Activated CD8-positive, alpha-beta memory T cell treated with anti-CD3 and anti-CD28 coated beads, Interleukin-2, amount 10 ng/mL, durations not matched to agents 7 days and 5 days (primary cell): ENCODE results near the gene CHRM2. TPM values are rescaled to one million over a fixed set of nuclear protein-coding genes. Genes with fewer than 3 reads are reported as not detected.

Experiments
- ATAC-seq: fragments of 150-1000 bp; cut with Tn5 transposase; one replicate; pipeline ENCODE4 v1.10.0; 2021; ENCODE audit warnings: moderate library complexity
- CTCF ChIA-PET: fragments of 350-600 bp; sonication (Branson Sonifier 250); formaldehyde crosslinking; loops from one replicate; lab custom pipeline; 2021; ENCODE audit warnings: antibody characterized with exemption; lab: Charles Lee
- DNase-seq: peaks from one replicate; pipeline ENCODE4 v3.0.0-alpha.2; 2020
- H3K27ac Mint-ChIP-seq: one replicate; pipeline ENCODE4 v1.8.0; 2021; ENCODE audit warnings: mild to moderate bottlenecking, mixed read lengths
- H3K27me3 Mint-ChIP-seq: one replicate; pipeline ENCODE4 v1.8.0; 2021; ENCODE audit warnings: mixed read lengths
- H3K36me3 Mint-ChIP-seq: one replicate; pipeline ENCODE4 v1.8.0; 2021; ENCODE audit warnings: mild to moderate bottlenecking, mixed read lengths
- H3K4me1 Mint-ChIP-seq: one replicate; pipeline ENCODE4 v1.8.0; 2021; ENCODE audit warnings: mixed read lengths
- H3K4me3 Mint-ChIP-seq: one replicate; pipeline ENCODE4 v1.8.0; 2021; ENCODE audit warnings: mild to moderate bottlenecking, moderate library complexity, mixed read lengths
- H3K9me3 Mint-ChIP-seq: one replicate; pipeline ENCODE4 v1.8.0; 2022; ENCODE audit warnings: low read depth, mixed read lengths
- total RNA-seq, 2 experiments: library from RNA; stranded (reverse); gene quantifications; one replicate each; pipeline ENCODE4 v1.2.3, GENCODE V29; 2021

Gene CHRM2
- total RNA-seq, 2 experiments from 2014 or later = not detected

- Mint-ChIP-seq H3K27ac (no peak overlapping the region), H3K27me3 (no peaks in the 10 kb centered on the region), H3K4me3 (no peak overlapping the region), H3K36me3 (no peaks in the 10 kb centered on the region), H3K9me3 (peaks cover 2% of the 10 kb centered on the region), H3K4me1 (no peaks in the 10 kb centered on the region)
- no peak for DNase-seq
- ATAC-seq = no peak
- CTCF ChIA-PET = no interaction called here
These were observed 45.6 kb downstream of the CHRM2 start for GRCh38 chr7:136914016-136914415.

GRCh38 chr7:136919820-136920219 is 51.4 kb downstream of the CHRM2 start:
- H3K9me3 Mint-ChIP-seq = peaks cover 7% of the 10 kb centered on the region
- no peaks in the 10 kb centered on the region for H3K36me3 Mint-ChIP-seq
- no peaks in the 10 kb centered on the region for H3K4me1 Mint-ChIP-seq
- no peaks in the 10 kb centered on the region for H3K27me3 Mint-ChIP-seq
- H3K4me3 Mint-ChIP-seq = no peak overlapping the region
- ATAC-seq = no peak
- CTCF ChIA-PET = no interaction called here
- no peak overlapping the region for H3K27ac Mint-ChIP-seq
- no peak for DNase-seq

DNA sequence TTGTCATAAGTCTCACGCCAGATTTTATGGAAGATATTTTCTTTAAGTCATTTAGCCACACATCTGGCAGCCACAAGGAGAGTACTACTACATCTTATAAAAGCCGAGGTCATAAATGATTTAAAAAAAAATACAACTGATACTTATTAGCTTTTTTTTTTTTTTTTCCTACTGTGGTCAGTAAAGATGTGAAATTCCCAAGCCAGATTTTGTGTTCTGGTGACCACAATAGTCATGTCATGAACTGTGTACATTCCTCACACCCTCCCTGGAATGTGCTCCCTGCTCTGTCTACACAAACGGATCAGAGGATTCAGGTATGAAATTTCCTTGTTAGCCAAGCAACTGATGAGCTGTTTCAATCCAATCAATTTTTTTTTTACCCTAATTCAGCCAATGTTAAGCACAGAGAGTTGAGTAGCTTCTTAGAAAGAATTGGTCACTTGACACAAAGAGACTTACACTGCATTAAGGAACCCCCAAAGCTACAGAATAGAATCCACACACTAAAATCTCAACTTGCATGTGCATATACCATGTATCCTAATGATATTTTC is 54.7 kb downstream of the CHRM2 start:
- no peaks in the 10 kb centered on the region for H3K4me1 Mint-ChIP-seq
- peaks cover 10% of the 10 kb centered on the region for H3K9me3 Mint-ChIP-seq
- no peak overlapping the region for H3K4me3 Mint-ChIP-seq
- no peak overlapping the region for H3K27ac Mint-ChIP-seq
- no peaks in the 10 kb centered on the region for H3K27me3 Mint-ChIP-seq
- CTCF ChIA-PET = no interaction called here
- no peaks in the 10 kb centered on the region for H3K36me3 Mint-ChIP-seq
- ATAC-seq (no peak), DNase-seq (no peak)

DNA sequence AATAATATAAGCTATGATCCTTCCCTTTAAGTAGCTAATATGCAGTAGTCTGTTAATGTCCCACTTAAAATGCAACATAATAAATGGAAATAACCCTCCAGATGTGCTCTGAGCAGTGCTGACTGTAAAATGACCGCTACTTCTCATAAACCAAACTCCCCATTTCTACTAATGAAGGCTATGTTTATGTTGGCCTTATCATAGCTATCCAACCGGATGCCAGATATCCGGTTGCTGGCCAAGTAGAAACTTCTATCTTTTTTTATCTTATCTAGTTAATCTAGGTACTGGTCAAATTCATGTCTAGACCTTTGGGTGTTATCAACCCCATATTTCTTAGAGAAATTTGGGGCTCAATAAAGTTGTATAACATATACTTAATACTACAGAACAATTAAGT is 56.6 kb downstream of the CHRM2 start:
- Mint-ChIP-seq H3K9me3 (peaks cover 10% of the 10 kb centered on the region), H3K27ac (no peak overlapping the region), H3K27me3 (no peaks in the 10 kb centered on the region), H3K4me1 (no peaks in the 10 kb centered on the region), H3K4me3 (no peak overlapping the region), H3K36me3 (no peaks in the 10 kb centered on the region)
- CTCF ChIA-PET = no interaction called here
- ATAC-seq (no peak), DNase-seq (no peak)

DNA sequence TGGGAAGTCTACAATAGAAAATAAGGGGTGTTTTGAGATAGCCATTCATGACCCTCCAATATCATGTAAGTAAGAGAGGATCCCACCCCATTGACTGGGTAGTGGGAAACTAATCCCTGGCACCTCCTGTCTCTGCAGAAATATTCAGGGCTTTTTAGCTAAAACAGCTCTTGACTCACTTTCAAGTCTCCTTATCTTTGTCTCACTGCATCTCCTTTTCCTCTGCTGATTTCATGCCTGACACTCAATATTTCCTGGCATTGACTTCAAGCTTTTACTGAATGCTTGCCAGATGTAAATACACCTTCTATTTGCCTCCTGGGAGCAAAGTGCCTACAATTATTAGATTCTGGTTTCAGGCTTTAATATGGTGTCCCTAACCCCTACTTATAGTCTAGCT is 57.1 kb downstream of the CHRM2 start:
- no peak for ATAC-seq
- Mint-ChIP-seq H3K27me3 (no peaks in the 10 kb centered on the region), H3K27ac (no peak overlapping the region), H3K9me3 (peaks cover 10% of the 10 kb centered on the region), H3K4me1 (no peaks in the 10 kb centered on the region), H3K36me3 (no peaks in the 10 kb centered on the region), H3K4me3 (no peak overlapping the region)
- DNase-seq = no peak
- CTCF ChIA-PET = no interaction called here

- Mint-ChIP-seq H3K36me3 (no peaks in the 10 kb centered on the region), H3K4me1 (no peaks in the 10 kb centered on the region), H3K27me3 (no peaks in the 10 kb centered on the region), H3K9me3 (peaks cover 16% of the 10 kb centered on the region), H3K4me3 (no peak overlapping the region), H3K27ac (no peak overlapping the region)
- no peak for DNase-seq
- CTCF ChIA-PET = no interaction called here
- no peak for ATAC-seq
These were observed 62.9 kb downstream of the CHRM2 start for GRCh38 chr7:136931169-136931867.

- no peak for DNase-seq
These were observed 69.0 kb downstream of the CHRM2 start for GRCh38 chr7:136937436-136937835.

GRCh38 chr7:136938476-136938875 is 70.0 kb downstream of the CHRM2 start:
- Mint-ChIP-seq H3K27me3 (no peaks in the 10 kb centered on the region), H3K9me3 (peaks cover 7% of the 10 kb centered on the region), H3K36me3 (no peaks in the 10 kb centered on the region), H3K4me3 (no peak overlapping the region), H3K4me1 (no peaks in the 10 kb centered on the region), H3K27ac (no peak overlapping the region)
- CTCF ChIA-PET = no interaction called here
- ATAC-seq (no peak), DNase-seq (no peak)

More at GRCh38 chr7:136937436-136937835, 69.0 kb downstream of the CHRM2 start:
- Mint-ChIP-seq H3K27ac (no peak overlapping the region), H3K4me1 (no peaks in the 10 kb centered on the region), H3K9me3 (peaks cover 4% of the 10 kb centered on the region), H3K27me3 (no peaks in the 10 kb centered on the region), H3K36me3 (no peaks in the 10 kb centered on the region), H3K4me3 (no peak overlapping the region)
- CTCF ChIA-PET = no interaction called here
- no peak for ATAC-seq

- H3K4me3 Mint-ChIP-seq = no peak overlapping the region
- no peaks in the 10 kb centered on the region for H3K4me1 Mint-ChIP-seq
- no peaks in the 10 kb centered on the region for H3K36me3 Mint-ChIP-seq
- CTCF ChIA-PET = no interaction called here
- DNase-seq = no peak
- H3K27me3 Mint-ChIP-seq = no peaks in the 10 kb centered on the region
- peaks cover 2% of the 10 kb centered on the region for H3K9me3 Mint-ChIP-seq
- no peak for ATAC-seq
- H3K27ac Mint-ChIP-seq = no peak overlapping the region
These were observed 71.7 kb downstream of the CHRM2 start for GRCh38 chr7:136940122-136940521.

- no peaks in the 10 kb centered on the region for H3K4me1 Mint-ChIP-seq
- DNase-seq = no peak
- H3K36me3 Mint-ChIP-seq = no peaks in the 10 kb centered on the region
- H3K4me3 Mint-ChIP-seq = no peak overlapping the region
- H3K27me3 Mint-ChIP-seq = no peaks in the 10 kb centered on the region
- ATAC-seq = no peak
- peaks cover 2% of the 10 kb centered on the region for H3K9me3 Mint-ChIP-seq
- CTCF ChIA-PET = no interaction called here
- no peak overlapping the region for H3K27ac Mint-ChIP-seq
These were observed 72.5 kb downstream of the CHRM2 start for GRCh38 chr7:136940917-136941316.

DNA sequence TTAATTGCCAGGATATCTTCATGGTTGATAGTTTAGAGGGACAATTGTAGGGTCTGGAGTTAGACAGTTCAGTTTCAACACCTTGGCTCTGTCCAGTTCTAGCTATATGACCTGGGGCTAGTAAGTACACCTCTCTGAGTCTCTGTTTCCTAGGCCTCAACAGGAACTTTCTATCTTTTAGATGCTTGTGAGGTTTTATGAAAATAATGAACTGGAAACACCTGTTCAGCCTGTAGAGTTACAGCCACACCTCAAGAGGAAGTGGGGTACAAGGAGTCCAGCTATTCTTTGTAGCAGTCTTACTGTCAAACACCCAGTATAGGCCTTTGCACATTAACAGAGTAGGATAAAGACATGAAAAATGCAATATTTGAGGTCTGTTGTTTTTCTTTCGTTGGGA is 73.4 kb downstream of the CHRM2 start:
- Mint-ChIP-seq H3K4me3 (no peak overlapping the region), H3K27me3 (no peaks in the 10 kb centered on the region), H3K36me3 (no peaks in the 10 kb centered on the region), H3K27ac (no peak overlapping the region), H3K9me3 (peaks cover 2% of the 10 kb centered on the region), H3K4me1 (no peaks in the 10 kb centered on the region)
- CTCF ChIA-PET = no interaction called here
- no peak for DNase-seq
- no peak for ATAC-seq

DNA sequence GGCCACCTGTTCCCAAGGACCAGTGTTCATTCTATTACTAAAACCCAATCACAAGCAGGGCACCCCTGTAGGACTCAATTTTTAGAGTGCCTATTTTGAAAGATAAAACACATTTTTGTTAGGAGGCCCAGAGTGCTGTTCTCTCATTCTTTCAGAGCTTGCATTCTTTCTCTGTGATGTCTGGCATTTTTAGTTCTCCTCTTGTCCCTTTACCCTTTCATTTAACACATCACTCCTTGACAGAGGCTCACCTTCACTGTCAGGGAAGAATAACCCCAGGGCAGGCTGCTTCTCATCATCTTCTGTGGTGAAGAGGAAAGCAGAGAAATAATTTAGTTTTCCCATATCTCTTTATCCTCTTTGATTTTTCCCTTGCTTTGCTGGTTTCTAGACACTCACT is 73.9 kb downstream of the CHRM2 start:
- Mint-ChIP-seq H3K9me3 (peaks cover 2% of the 10 kb centered on the region), H3K27ac (no peak overlapping the region), H3K4me1 (no peaks in the 10 kb centered on the region), H3K36me3 (no peaks in the 10 kb centered on the region), H3K27me3 (no peaks in the 10 kb centered on the region), H3K4me3 (no peak overlapping the region)
- ATAC-seq (no peak), DNase-seq (no peak)
- CTCF ChIA-PET = no interaction called here

DNA sequence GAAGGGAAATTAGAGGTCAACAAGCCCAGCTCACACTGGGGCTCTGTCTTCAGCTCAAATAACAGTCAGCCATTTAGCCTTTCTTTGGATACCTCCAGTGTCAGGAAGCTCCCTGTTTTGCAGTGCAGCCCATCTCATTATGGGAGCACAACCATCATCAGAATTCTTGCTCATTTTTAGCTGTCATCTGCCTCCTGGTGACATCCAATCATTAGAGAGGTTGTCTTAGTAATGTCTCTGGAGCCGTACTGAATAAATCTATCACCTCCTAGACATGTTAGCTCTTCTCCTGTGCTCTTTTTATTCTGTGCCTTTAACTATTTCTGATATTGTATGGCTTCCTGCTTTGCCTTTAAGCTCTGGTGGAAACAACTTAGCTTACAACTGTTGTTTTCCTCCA is 74.5 kb downstream of the CHRM2 start:
- Mint-ChIP-seq H3K27me3 (no peaks in the 10 kb centered on the region), H3K9me3 (peaks cover 2% of the 10 kb centered on the region), H3K27ac (no peak overlapping the region), H3K4me3 (no peak overlapping the region), H3K4me1 (no peaks in the 10 kb centered on the region), H3K36me3 (no peaks in the 10 kb centered on the region)
- no peak for DNase-seq
- CTCF ChIA-PET = no interaction called here
- ATAC-seq = no peak

DNA sequence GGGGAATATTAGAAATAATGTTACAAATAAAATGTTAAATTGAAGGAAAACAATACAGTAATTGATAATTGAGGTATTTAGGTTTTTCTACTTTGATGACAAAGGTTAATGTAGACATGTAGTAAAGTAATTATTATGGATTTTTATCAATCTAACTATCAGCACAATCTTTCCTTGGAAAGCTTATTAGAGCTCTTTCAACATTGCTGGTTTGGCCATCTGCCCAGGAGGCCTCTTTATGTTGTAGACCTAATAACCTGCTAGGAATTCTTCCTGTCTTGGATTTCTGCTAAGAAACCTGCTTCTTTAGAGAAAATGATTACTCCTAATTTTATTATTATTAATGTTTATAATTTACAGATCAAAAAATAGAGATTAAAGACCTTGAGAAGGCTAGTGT is 78.9 kb downstream of the CHRM2 start:
- ATAC-seq = no peak
- CTCF ChIA-PET = no interaction called here
- H3K4me3 Mint-ChIP-seq = no peak overlapping the region

More for the DNA sequence above, 78.9 kb downstream of the CHRM2 start:
- DNase-seq = no peak
- Mint-ChIP-seq H3K4me1 (no peaks in the 10 kb centered on the region), H3K27ac (no peak overlapping the region), H3K27me3 (no peaks in the 10 kb centered on the region), H3K36me3 (no peaks in the 10 kb centered on the region), H3K9me3 (peaks cover 7% of the 10 kb centered on the region)
